Stimulated activated CD8-positive, alpha-beta memory T cell treated with anti-CD3 and anti-CD28 coated beads, Interleukin-15, amount 100 ng/mL, for 48 hours (primary cell): Measurements from ENCODE around the gene KCMF1.
A peak's percentile ranks its signal among the peaks of the same experiment; 100 is the strongest.

Experiments used
- DNase-seq, 2 donors: peaks; one replicate each; pipeline ENCODE4 v3.0.0-alpha.2; 2020; ENCODE audit warnings: low read depth in 2 of 2

The KCMF1 gene

GRCh38 chr2:85022232-85022631, 51.3 kb downstream of the KCMF1 start:
- DNase-seq, result no peak

GRCh38 chr2:85024372-85025047, 53.5 kb downstream of the KCMF1 start:
- DNase-seq, result no peak

DNA sequence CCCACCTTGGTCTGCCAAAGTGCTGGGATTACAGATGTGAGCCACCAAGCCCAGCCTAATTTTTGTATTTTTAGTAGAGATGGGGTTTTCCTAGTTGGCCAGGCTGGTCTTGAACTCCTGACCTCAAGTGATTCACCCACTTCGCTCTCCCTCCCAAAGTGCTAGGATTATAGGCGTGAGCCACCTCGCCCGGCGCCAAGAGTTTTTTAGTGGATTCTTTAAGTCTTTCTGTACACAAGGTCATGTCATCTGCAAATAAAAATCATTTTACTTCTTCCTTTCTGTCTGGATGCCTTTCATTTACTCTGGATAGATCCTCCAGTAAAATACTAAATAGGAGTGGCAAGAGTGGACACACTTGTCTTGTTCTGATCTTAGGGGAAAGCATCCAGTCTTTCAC, 61.7 kb downstream of the KCMF1 start:
- no peak for DNase-seq

- no peak for DNase-seq
Measured at GRCh38 chr2:85033388-85033787, 62.4 kb downstream of the KCMF1 start.

DNA sequence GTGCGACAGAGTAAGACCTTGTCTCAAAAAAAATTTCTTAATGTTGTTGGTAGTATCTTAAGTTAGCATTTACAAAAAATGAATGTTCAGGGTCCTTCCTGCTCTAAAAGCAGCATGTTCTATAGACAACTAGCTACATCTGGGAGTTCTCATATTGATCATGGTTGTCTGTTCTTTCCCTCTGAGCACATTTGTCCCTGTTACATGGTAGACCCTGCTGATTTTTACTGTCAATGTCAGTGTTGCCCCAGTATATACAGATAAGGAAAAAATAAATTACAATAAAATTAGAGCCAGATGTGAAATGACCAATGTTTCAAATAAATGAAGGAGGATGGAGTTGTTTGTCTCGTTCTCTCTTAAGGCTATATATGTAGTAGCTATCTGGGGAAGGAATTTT, 63.2 kb downstream of the KCMF1 start:
- DNase-seq, result no peak

DNA sequence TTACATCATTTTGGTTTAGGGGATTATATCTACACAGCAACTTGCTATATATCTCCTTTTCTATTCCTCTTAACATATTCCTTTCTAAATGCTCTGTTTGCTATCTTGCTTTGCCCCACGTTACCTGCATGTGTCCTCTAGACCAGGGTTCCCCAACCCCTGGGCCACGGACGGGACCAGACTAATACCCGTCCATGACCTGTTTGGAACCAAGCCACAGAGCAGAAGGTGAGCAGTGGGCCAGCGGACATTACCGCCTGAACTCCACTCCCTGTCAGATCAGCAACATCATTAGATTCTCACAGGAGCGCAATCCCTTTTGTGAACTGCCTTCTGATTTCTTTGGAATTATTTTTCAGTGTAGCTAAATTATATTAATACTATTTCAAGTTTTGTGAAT, 66.7 kb downstream of the KCMF1 start:
- DNase-seq, result no peak

GRCh38 chr2:85042330-85042729, 71.4 kb downstream of the KCMF1 start:
- no peak for DNase-seq

- DNase-seq, result no peak
Measured at GRCh38 chr2:85048534-85048933, 77.6 kb downstream of the KCMF1 start.

- no peak for DNase-seq
Measured at GRCh38 chr2:85049236-85049635, 78.3 kb downstream of the KCMF1 start.

DNA sequence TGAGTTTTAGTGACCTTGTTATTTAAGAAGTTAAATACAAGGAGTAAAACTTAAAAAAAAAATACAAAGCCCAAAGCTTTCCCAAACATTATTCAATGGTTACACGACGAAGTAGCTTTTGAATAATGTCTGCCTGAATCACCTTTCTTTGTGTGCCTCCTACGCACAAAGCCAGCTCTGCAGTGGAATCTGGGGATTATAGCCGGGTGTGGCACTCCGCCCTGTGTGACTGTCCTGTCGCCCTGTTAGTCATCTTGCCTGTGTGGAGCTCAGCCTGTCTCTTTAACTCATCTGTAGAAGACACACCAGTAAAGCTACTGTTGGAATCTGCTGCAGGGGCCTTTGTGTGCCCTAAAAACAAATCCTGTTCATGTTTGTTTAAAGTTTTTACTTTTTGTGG, 82.8 kb downstream of the KCMF1 start:
- DNase-seq, result no peak

DNA sequence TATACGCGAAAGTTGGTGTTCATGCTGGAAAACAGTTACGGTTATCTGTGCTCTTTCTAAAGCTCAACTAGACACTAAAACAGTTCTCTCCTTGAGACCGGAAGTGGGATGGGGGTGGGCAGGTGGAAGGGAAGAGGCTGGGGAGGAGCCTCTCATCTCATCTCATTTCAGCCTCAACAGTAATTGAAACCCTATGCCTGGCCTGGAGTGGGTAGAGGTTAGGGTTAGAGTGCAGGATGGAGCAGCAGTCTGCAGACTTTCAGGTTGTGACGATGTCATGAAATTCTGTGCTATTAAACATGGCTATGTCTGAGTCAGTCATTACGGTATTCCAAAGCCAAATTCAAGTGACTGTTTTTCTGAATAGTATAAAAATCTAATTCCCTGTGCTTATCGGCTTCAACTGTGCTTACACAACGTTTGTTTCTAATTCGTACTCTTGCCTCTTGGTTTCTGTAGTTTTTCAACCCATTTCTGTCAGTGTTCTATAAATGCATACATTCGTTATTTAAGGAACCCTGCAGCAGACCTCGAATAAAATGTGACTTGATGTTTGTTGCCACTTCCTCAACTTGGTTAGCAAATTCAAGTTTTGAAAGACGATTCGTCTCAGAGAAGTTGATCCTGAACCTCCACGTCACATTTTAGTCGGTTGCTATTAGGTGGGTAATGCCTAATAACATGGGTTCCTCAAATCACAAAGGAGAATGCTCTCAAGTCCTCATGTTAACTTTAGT, 86.4 kb downstream of the KCMF1 start:
- DNase-seq, result no peak

DNA sequence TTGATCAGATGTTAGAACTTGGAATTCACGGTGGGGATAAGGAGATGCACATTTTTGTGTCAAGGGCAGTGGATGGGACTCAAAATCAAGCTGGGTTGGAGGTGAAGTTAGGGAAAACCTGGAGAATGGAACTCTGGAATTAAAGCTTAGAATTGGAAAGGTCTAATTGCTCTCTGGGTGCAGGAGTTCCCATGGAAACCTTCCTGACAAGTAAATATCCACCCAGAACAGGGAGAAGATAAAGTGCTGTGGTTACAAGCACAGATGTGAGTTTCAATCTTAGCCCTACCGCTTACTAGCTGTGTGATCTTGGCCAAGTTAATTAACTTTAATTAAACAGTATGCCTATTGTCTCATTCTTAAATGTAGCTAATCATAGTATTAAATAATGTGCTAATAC, 90.9 kb downstream of the KCMF1 start:
- DNase-seq, result no peak

- DNase-seq, result no peak
Measured at GRCh38 chr2:85062565-85062964, 91.6 kb downstream of the KCMF1 start.

DNA sequence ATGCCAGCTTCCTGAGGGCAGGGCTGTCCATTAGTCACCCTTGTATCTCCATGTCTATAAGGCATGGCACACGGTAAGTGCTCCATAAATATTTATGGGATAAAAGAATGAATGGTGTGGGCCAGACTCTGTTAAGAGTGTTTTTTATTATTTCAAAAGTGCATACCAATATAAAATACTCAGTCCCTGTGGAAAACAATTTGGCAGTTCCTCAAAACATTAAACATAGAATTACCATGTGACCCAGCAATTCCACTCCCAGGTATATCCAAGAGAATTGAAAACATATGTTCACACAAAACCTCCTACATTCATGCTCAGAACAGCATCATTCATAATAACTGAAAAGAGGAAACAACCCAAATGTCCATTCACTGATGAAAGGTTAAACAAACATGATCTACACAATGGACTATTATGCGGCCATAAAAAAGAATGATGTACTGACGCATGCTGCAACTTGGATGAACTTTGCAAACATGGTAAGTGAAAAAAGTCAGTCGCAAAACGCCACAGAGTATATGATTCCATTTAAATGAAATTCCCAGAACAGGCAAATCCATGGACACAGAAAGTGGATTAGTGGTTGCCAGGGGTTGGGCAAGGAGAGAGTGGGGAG, 93.1 kb downstream of the KCMF1 start:
- no peak for DNase-seq

DNA sequence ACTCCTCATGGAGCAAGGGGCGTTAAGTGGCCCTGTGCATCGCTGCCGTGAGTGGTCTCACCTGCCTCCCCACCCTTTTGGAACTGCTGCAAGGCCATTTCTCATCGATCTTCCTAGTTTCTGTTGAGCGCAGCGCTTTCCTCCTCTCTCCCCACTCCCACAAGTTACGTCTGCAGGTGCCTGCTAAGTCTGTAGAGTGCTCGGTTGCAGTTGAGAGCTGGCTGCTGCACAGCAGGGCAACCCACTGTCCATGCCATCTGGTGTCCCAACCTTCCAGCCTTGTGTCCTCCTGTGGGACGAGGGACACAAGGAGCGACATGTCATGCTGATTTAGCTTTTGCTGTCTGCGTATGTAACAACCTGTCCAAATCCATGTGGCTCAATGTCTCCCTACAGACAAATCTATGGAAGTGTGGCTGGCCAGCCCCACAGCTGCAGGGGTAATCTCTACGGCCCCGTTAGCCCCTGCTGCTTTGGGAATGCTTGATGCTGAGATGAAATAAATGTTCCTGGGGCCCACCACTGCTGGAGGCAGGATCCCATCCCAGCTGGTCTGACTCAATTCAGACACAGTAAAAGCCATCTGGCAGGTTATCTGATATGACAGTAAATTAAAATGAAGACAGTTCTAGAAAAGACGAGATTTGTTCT, 94.1 kb downstream of the KCMF1 start:
- no peak for DNase-seq

DNA sequence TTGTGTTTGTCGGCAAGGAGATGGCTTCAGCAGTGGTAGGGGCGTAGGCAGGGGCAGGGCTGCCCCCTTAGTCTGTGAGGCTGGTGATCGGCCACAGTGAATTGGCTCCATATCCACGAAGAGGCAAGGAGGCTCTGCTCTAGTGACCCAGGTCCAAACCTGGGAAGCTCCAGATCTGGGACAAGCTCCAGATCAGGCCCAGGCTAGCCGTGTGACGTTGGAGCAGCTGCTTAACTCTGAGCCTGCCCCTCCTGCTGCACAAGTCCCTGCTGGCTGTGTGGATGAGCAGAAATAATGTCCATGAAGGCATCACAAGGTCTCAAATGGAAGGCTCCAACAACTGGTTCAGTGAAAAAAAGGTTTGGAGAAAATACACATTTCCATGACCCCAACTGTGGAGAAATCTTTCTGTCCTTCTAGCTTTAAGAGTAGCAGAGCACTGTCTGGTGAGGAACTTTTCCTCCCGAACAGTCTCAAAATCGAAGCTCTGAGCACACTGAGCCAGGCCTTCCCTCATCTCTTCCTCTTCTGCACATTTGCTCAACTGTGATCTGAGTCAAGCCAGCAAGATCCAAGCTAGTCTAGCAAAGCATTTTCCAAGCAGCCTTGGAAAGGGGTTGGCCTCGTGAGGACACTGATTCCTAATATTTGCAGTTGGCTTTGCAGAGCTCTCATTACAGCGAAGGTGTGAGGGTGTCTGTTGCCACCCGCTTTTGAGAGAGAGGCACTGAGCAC, 95.2 kb downstream of the KCMF1 start:
- no peak for DNase-seq

GRCh38 chr2:85066874-85067351, 96.0 kb downstream of the KCMF1 start:
- peak; percentile 21 to 26 for DNase-seq

DNA sequence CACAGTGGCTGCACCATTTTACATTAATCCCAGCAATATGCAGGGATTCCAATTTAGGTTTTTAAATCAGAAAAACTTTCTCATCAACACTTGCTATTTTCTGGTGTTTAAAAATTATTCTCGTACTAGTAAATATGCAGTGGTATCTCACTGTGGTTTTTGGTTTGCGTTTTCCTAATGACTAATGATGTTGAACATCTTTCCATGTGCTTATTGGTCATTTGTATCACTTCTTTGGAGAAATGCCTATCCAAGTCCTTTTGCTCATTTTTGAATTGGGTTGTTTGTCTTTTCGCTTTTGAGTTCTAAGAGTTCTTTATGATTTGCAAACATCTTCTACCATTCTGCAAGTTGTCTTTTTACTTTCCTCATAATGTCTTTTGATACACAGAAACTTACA, 100.1 kb downstream of the KCMF1 start:
- no peak for DNase-seq

DNA sequence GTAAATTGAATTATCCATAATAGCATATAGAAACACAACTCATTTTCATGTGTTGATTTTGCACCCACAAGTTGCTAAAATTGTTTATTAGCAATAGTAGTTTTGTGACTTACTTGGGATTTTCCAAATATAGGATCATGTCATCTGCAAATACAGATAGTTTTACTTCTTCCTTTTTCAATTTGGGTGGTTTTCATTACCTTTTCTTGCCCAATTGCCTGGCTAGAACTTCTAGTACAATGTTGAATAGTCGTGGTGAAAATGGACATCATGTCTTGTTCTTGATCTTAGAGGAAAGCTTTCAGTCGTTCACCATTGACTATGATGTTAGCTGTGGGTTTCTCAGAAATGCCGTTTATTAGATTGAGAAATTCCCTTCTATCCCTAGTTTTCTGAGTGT, 102.1 kb downstream of the KCMF1 start:
- no peak for DNase-seq

DNA sequence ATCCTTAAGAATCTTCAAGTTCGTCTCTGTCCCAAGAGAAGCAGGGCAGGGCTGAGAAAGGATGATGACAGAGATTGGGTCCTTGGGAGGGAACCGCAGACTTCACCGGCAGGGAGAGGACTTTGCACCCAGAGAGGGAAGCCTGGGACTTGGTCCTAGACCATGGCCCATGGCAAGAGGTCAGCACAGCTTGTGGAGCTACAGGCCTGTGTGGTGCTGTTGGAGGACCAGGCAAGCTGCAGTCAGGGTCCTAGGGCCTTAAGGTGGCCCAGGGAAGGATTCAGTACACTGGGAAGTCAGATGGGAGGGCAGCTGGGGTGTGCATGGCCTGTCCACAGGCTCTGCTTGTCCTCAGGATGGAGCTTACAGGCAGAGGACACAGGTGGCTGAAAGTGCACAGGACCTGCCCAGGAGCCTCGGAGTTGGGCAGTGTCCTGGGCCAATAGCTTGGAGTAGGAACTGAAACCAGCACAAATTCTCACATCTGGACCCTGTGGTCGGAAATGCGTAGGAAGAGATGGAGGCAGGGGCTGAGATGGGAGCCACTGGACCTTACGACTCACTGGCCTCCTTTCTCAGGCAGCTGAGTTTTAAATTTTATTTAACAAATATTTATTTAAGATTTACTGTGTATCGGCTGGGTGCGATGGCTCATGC, 105.8 kb downstream of the KCMF1 start:
- no peak for DNase-seq

DNA sequence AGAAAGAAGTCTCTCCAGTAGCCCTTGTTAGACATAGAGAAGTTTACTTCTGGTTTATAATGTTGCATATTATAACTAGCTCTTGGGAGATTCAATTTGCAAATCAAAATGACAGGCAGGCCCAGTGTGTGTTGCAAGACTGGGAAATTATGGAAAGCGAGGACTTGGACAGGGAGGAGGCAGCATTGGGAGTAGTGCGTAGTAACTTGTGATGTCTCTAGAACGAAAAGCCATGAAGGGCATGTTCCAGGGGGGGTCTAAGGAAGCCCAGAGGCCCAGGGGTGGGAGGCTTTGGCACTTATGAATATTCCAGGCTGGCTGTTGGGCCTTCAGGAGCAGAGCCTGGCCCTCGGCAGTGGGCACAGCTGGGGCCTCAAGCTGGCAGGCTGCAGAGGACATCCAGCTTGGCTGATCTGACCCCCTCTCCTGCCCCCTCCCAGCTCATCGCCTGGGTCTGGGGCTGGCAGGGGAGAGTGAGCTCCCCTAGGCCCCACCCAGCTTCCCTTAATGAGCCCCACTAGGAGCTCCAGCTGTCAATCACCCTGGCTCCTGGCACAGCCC, 107.0 kb downstream of the KCMF1 start:
- DNase-seq, result no peak
